ENCODE measurements around the gene ACBD4. TPM values are rescaled to one million over a fixed set of nuclear protein-coding genes. Genes with fewer than 3 reads are reported as not detected.

ACBD4 gene
- total and polyA plus RNA-seq, 2 donors (not counting 3 experiments of a cell fraction or from before 2014, with no cell fraction given): 4.5 to 7.5 TPM

- Histone ChIP-seq H3K9me3 (replicated peaks; ENCODE audit: control insufficient read depth, insufficient read depth, low read length) (no peaks in the 10 kb centered on the region), H3K9me1 (replicated peaks; ENCODE audit: control insufficient read depth, extremely low read depth, insufficient read depth, low read length) (no peaks in the 10 kb centered on the region), H3K27me3 (ENCODE audit: control insufficient read depth in 2 of 2, insufficient read depth in 2 of 2, low read length in 2 of 2) (no peaks in the 10 kb centered on the region), H3K4me2 (ENCODE audit: insufficient read depth, low read length) (no peak overlapping the region), H3K36me3 (ENCODE audit: control insufficient read depth in 2 of 2, extremely low read depth in 1 of 2, insufficient read depth in 2 of 2, low read length in 2 of 2) (peaks cover 27 to 35% of the 10 kb centered on the region in 2 experiments), H4K20me1 (replicated peaks; ENCODE audit: control insufficient read depth, extremely low read depth, insufficient read depth, low read length) (no peaks in the 10 kb centered on the region), H3K4me3 (replicated peaks in 1 of 3; ENCODE audit: insufficient read depth in 1 of 3, low read depth in 1 of 3, low read length in 3 of 3) (no peak overlapping the region), H3K27ac (ENCODE audit: insufficient read depth, low read depth, low read length) (no peak overlapping the region), H3K4me1 (ENCODE audit: control insufficient read depth, extremely low read depth, insufficient read depth, low read length) (peaks cover 19% of the 10 kb centered on the region), H3K9ac (replicated peaks; ENCODE audit: extremely low read depth, insufficient read depth, low read length) (no peak overlapping the region), H2AFZ (ENCODE audit: low read depth, low read length) (no peak overlapping the region), H3K79me2 (ENCODE audit: control insufficient read depth, insufficient read depth, low read length) (no peaks in the 10 kb centered on the region)
- ChIA-PET POLR2A (no interaction called here), CTCF (interaction anchor here (0.6 to 1.4 kb wide), 3 partner anchors 21 to 37 kb away, joined by 3 to 5 read pairs (median 4); no protein-coding TSS in a partner anchor)
- intact Hi-C loops (cut with micrococcal nuclease) (loop anchor here (1.0 kb wide), 2 partner anchors 35 to 73 kb away; partner anchors contain the start of gene PLCD3), dilution Hi-C loops (cut with MboI; ENCODE audit: extremely low pct_ligation_motif_present, low sequenced_read_pairs) (no loop called here)
- TF ChIP-seq MYC (IDR thresholded peaks at IDR 0.05; ENCODE audit: low read depth, low read length): no peak
- no peak for TF ChIP-seq POLR2AphosphoS5 (IDR thresholded peaks at IDR 0.05; ENCODE audit: insufficient read depth, low read depth, low read length)
- TF ChIP-seq MAX (IDR thresholded peaks at IDR 0.05; ENCODE audit: insufficient read depth, insufficient read length): no peak
- no peak for TF ChIP-seq FOS (IDR thresholded peaks at IDR 0.05; ENCODE audit: borderline replicate concordance, insufficient read depth, low read length)
- no peak for TF ChIP-seq CTCF (IDR thresholded peaks at IDR 0.05; ENCODE audit: extremely low read depth in 1 of 2, insufficient read depth in 1 of 2, low read depth in 1 of 2, low read length in 2 of 2)
- TF ChIP-seq EZH2 (IDR thresholded peaks at IDR 0.05; ENCODE audit: borderline replicate concordance, low read depth, low read length, severe bottlenecking): no peak
- no peak for TF ChIP-seq GATA2 (IDR thresholded peaks at IDR 0.05; ENCODE audit: insufficient read depth, insufficient read length, low read depth, low read length)
- TF ChIP-seq POLR2A (IDR thresholded peaks at IDR 0.05; ENCODE audit: low read depth, low read length): no peak
- no TSS peak for BruUV-seq (replicated peaks)
- DNase-seq (ENCODE audit: low read depth, low spot score): no peak
- no peak for FAIRE-seq
Observed at GRCh38 chr17:45096926-45097325, 38.6 kb upstream of the ACBD4 start.
